Nephron (organoid): ENCODE data around the gene MUCL1.

ENCODE experiments used
- H3K27ac Mint-ChIP-seq, 3 experiments: 2 replicates each; pipeline ENCODE4 v1.8.0; 2020; ENCODE audit warnings: mixed read lengths in 3 of 3, mild to moderate bottlenecking in 2 of 3, moderate library complexity in 1 of 3
- H3K27me3 Mint-ChIP-seq: 2 replicates; pipeline ENCODE4 v1.8.0; 2021; ENCODE audit warnings: low read depth, mild to moderate bottlenecking, moderate library complexity, mixed read lengths
- H3K36me3 Mint-ChIP-seq: 2 replicates; pipeline ENCODE4 v1.8.0; 2020; ENCODE audit warnings: low read depth, mixed read lengths
- H3K4me1 Mint-ChIP-seq: 2 replicates; pipeline ENCODE4 v1.8.0; 2020; ENCODE audit warnings: mixed read lengths
- H3K4me3 Mint-ChIP-seq, 3 experiments: 2 replicates each; pipeline ENCODE4 v1.8.0; 2020; ENCODE audit warnings: mild to moderate bottlenecking in 3 of 3, mixed read lengths in 3 of 3, moderate library complexity in 2 of 3
- H3K9me3 Mint-ChIP-seq: 2 replicates; pipeline ENCODE4 v1.8.0; 2020; ENCODE audit warnings: mixed read lengths
- CTCF ChIP-seq, 3 experiments: fragments of 200-600 bp; sonication (generic); IDR thresholded peaks; one replicate each; pipeline ENCODE4 v1.5.0; 2021; ENCODE audit warnings: antibody characterized with exemption in 3 of 3; ENCODE audit not compliant: unreplicated experiment in 3 of 3

MUCL1 gene

GRCh38 chr12:54863948-54864618 lies 9.8 kb downstream of the MUCL1 start:
- H3K36me3 Mint-ChIP-seq = no peaks in the 10 kb centered on the region
- TF ChIP-seq CTCF (IDR thresholded peaks at IDR 0.05; ENCODE audit: unreplicated experiment in 3 of 3) = no peak
- no peak overlapping the region for H3K27ac Mint-ChIP-seq
- peaks cover 5% of the 10 kb centered on the region for H3K9me3 Mint-ChIP-seq
- no peaks in the 10 kb centered on the region for H3K27me3 Mint-ChIP-seq
- no peak overlapping the region for H3K4me3 Mint-ChIP-seq
- H3K4me1 Mint-ChIP-seq = no peaks in the 10 kb centered on the region

DNA sequence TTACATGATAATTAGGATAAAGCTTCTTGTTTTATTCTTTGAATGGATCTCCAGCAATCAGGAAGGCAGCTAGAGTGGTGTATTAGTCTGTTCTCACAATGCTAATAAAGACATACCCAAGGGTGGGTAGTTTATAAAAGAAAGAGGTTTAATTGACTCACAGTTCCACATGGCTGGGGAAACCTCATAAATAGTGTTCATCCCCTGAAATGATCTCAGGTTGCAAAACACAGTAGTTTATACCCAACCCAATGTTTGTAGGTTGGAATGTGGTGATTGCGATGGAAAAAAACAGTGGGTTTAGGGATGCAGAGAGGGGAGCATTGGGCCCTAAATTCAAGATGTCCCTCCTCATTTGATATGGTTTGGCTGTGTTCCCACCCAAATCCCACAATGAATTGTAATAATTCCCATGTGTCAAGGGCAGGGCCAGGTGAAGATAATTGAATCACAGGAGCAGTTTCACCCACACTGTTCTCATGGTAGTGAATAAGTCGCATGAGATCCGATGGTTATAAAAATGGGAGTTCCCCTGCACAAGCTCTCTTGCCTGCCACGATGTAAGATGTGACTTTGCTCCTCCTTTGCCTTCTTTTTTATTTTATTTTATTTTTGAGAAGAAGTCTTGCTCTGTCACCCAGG lies 11.5 kb downstream of the MUCL1 start:
- TF ChIP-seq CTCF (IDR thresholded peaks at IDR 0.05; ENCODE audit: unreplicated experiment in 3 of 3) = no peak
- H3K4me1 Mint-ChIP-seq = no peaks in the 10 kb centered on the region
- no peak overlapping the region for H3K4me3 Mint-ChIP-seq
- H3K9me3 Mint-ChIP-seq = peaks cover 5% of the 10 kb centered on the region
- H3K36me3 Mint-ChIP-seq = no peaks in the 10 kb centered on the region
- no peaks in the 10 kb centered on the region for H3K27me3 Mint-ChIP-seq
- no peak overlapping the region for H3K27ac Mint-ChIP-seq

GRCh38 chr12:54868690-54869089 lies 14.4 kb downstream of the MUCL1 start:
- Mint-ChIP-seq H3K9me3 (peaks cover 6% of the 10 kb centered on the region), H3K27me3 (no peaks in the 10 kb centered on the region), H3K4me3 (no peak overlapping the region), H3K4me1 (no peaks in the 10 kb centered on the region), H3K27ac (no peak overlapping the region), H3K36me3 (no peaks in the 10 kb centered on the region)
- TF ChIP-seq CTCF (IDR thresholded peaks at IDR 0.05; ENCODE audit: unreplicated experiment in 3 of 3) = no peak

GRCh38 chr12:54870048-54870447 lies 15.7 kb downstream of the MUCL1 start:
- H3K4me3 Mint-ChIP-seq = no peak overlapping the region
- no peaks in the 10 kb centered on the region for H3K27me3 Mint-ChIP-seq
- no peak for TF ChIP-seq CTCF (IDR thresholded peaks at IDR 0.05; ENCODE audit: unreplicated experiment in 3 of 3)
- H3K9me3 Mint-ChIP-seq = peaks cover 7% of the 10 kb centered on the region
- no peak overlapping the region for H3K27ac Mint-ChIP-seq
- H3K4me1 Mint-ChIP-seq = no peaks in the 10 kb centered on the region
- no peaks in the 10 kb centered on the region for H3K36me3 Mint-ChIP-seq

DNA sequence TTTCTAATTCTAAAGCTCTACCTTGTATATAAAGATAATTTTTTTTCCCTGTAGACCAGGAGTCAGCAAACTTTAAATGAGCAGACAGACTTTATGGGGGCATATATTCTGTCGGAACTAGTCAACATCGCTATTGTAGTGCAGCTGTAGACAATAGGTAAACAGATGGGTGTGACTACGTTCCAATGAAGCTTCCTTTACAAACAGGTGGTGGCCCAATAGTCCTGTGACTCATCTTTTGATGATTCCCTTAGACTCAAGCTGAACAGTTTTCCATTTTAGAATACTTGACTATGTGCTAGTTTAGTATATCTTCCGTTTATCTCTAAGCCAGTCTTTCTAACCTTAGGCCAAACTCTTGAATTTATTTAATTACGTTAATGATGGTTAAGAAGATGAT lies 16.3 kb downstream of the MUCL1 start:
- Mint-ChIP-seq H3K27ac (no peak overlapping the region), H3K27me3 (no peaks in the 10 kb centered on the region), H3K4me1 (no peaks in the 10 kb centered on the region), H3K9me3 (peaks cover 5% of the 10 kb centered on the region), H3K36me3 (no peaks in the 10 kb centered on the region), H3K4me3 (no peak overlapping the region)
- no peak for TF ChIP-seq CTCF (IDR thresholded peaks at IDR 0.05; ENCODE audit: unreplicated experiment in 3 of 3)

DNA sequence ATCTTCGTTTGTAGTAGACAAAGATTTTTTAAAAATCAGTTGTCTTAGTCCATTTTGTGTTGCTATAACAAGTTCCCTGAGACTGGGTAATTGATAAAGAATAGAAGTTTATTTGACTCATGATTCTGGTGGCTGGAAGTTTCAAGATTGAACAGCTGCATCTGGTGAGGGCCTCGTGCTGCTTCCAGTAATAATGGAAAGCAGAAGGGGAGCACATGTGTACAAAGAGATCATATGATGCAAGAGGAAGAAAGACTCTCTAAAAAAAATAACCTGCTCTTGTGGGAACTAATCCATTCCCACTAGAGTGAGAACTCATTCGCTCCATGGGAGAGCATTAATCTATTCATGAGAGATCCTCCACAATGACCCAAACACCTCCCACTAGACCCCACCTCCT lies 24.8 kb downstream of the MUCL1 start:
- Mint-ChIP-seq H3K27me3 (no peaks in the 10 kb centered on the region), H3K4me3 (no peak overlapping the region), H3K36me3 (no peaks in the 10 kb centered on the region), H3K4me1 (no peaks in the 10 kb centered on the region), H3K27ac (no peak overlapping the region), H3K9me3 (peaks cover 3% of the 10 kb centered on the region)
- TF ChIP-seq CTCF (IDR thresholded peaks at IDR 0.05; ENCODE audit: unreplicated experiment in 3 of 3) = no peak
